DOHH2 (cell line): ENCODE data around the gene PLEKHS1.
A peak's percentile ranks its signal among the peaks of the same experiment; 100 is the strongest.

Experiments
- CTCF ChIP-seq: fragments of 200-600 bp; sonication (generic); IDR thresholded peaks from one replicate; pipeline ENCODE4 v1.5.1; 2014; ENCODE audit warnings: antibody characterized with exemption, mild to moderate bottlenecking, low read depth, low read length; ENCODE audit not compliant: poor library complexity, severe bottlenecking
- EZH2phosphoT487 ChIP-seq: fragments of 200-600 bp; sonication (generic); IDR thresholded peaks from 2 replicates; pipeline ENCODE4 v1.6.1; 2017; ENCODE audit warnings: borderline replicate concordance, mild to moderate bottlenecking, antibody characterized with exemption, low read length, moderate library complexity, mixed read lengths

GRCh38 chr10:113704637-113705343 lies 46.7 kb upstream of the PLEKHS1 start:
- peak; percentile 69 for TF ChIP-seq CTCF
- no peak for TF ChIP-seq EZH2phosphoT487
